ENCODE results near the gene DCAF12.

DNA sequence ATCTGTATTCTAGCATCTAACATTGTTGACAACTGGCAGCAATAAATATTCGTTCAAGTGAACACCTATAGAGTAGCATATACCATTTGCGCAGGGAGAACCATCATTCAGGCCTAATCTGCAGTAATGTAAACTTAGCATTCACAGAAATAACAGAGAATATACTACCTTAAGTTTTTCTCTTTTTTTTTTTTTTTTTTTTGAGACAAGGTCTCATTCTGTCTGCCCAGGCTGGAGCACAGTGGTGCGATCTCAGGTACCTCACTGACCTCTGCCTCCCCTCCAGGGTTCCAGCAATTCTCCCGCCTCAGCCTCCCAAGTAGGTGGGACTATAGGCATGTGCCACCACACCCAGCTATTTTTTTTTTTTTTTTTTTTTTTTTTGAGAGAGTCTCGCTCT is 89.9 kb downstream of the DCAF12 start:
- TF ChIP-seq, protein P1, sequence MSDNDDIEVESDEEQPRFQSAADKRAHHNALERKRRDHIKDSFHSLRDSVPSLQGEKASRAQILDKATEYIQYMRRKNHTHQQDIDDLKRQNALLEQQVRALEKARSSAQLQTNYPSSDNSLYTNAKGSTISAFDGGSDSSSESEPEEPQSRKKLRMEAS (IDR thresholded peaks at IDR 0.05; ENCODE audit: low read depth, low read length), result no peak
- TF ChIP-seq, protein P2, sequence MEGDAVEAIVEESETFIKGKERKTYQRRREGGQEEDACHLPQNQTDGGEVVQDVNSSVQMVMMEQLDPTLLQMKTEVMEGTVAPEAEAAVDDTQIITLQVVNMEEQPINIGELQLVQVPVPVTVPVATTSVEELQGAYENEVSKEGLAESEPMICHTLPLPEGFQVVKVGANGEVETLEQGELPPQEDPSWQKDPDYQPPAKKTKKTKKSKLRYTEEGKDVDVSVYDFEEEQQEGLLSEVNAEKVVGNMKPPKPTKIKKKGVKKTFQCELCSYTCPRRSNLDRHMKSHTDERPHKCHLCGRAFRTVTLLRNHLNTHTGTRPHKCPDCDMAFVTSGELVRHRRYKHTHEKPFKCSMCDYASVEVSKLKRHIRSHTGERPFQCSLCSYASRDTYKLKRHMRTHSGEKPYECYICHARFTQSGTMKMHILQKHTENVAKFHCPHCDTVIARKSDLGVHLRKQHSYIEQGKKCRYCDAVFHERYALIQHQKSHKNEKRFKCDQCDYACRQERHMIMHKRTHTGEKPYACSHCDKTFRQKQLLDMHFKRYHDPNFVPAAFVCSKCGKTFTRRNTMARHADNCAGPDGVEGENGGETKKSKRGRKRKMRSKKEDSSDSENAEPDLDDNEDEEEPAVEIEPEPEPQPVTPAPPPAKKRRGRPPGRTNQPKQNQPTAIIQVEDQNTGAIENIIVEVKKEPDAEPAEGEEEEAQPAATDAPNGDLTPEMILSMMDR (IDR thresholded peaks at IDR 0.05; ENCODE audit: low read depth, low read length), result no peak
